Cardiac fibroblast (primary cell): Measurements from ENCODE around the gene RYR1.

ENCODE experiments used
- DNase-seq, 2 donors: peaks; one replicate each; pipeline versions ENCODE4 v3.0.0 to v3.0.0-alpha.2; 2010; ENCODE audit warnings: low read depth in 2 of 2
- H3K4me3 ChIP-seq, 2 donors: replicated peaks in 1 of 2; 1 replicate in 1 of 2; 2 replicates in 1 of 2; pipeline ENCODE4 v1.5.1; 2011; ENCODE audit warnings: low read depth in 2 of 2, low read length in 2 of 2, mild to moderate bottlenecking in 2 of 2, moderate library complexity in 1 of 2
- TF ChIP-seq, protein P1 (sequence below): IDR thresholded peaks from one replicate; pipeline ENCODE4 v1.5.1; 2011; ENCODE audit warnings: low read depth, mild to moderate bottlenecking, low read length, inconsistent platforms

RYR1 gene

GRCh38 chr19:38386971-38387549, 46.4 kb upstream of the RYR1 start:
- TF ChIP-seq, protein P1, sequence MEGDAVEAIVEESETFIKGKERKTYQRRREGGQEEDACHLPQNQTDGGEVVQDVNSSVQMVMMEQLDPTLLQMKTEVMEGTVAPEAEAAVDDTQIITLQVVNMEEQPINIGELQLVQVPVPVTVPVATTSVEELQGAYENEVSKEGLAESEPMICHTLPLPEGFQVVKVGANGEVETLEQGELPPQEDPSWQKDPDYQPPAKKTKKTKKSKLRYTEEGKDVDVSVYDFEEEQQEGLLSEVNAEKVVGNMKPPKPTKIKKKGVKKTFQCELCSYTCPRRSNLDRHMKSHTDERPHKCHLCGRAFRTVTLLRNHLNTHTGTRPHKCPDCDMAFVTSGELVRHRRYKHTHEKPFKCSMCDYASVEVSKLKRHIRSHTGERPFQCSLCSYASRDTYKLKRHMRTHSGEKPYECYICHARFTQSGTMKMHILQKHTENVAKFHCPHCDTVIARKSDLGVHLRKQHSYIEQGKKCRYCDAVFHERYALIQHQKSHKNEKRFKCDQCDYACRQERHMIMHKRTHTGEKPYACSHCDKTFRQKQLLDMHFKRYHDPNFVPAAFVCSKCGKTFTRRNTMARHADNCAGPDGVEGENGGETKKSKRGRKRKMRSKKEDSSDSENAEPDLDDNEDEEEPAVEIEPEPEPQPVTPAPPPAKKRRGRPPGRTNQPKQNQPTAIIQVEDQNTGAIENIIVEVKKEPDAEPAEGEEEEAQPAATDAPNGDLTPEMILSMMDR: no peak
- H3K4me3 ChIP-seq: peak overlapping the region; percentile 73 to 82
- no peak for DNase-seq

DNA sequence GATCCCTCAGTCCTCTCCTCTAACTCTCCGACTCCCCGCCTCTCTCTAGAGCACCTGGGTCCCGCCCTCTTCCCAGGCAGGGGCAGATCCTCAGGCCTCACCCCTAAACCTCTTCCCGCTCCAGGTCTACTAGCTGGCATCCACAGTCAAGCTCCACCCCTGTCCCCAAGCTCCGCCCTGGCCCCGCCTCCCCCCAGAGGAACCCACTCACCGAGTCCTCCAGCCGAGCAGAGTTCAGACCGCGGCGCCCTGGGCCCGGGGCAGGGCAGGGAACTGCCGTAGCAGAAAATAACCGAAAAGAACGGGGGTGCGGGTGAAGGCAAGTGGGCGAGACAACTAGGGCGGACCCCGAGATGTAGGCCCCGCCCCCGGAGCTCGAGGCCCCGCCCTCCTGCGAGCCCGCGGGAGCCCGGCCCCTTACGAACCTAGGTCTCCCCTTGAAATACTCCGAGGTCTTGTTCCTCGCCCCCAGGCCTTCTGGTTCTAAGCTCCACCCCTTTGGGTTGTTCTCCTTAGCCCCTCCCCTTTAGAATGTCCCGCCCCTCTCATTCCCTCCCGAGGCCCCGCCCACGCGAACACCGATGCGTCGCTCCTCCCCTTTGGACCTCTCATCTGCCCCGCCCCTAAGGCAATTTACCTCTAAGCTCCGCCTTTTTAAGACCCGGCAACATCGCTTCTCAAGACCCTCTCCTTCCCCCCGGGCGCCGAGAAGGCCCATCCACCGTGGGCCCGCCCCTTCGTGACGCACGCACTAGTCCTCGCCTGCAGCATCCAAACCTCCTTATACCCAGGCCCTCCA, 45.7 kb upstream of the RYR1 start, which contains the start of gene GGN:
Gene GGN (minus strand): TSS at position 485 of the 799 bp plus-strand sequence. CDS start 773 bp downstream, outside the sequence.
- DNase-seq: peak; percentile 95

GRCh38 chr19:38388349-38389100, 45.0 kb upstream of the RYR1 start, which contains the start of gene SPRED3:
Gene SPRED3, plus strand, starts transcription at chr19:38388697. Its CDS starts 1,606 bp downstream, at chr19:38390303.
- TF ChIP-seq, protein P1: no peak
- peak in 1 of 2 donors; percentile 72 for DNase-seq
- peak within 1 kb of the TSS; percentile 73 to 82 for H3K4me3 ChIP-seq

More for the DNA sequence above, 45.7 kb upstream of the RYR1 start, which contains the start of gene GGN:
- TF ChIP-seq, protein P1: no peak
- H3K4me3 ChIP-seq: peak within 1 kb of the TSS; percentile 73 to 82

DNA sequence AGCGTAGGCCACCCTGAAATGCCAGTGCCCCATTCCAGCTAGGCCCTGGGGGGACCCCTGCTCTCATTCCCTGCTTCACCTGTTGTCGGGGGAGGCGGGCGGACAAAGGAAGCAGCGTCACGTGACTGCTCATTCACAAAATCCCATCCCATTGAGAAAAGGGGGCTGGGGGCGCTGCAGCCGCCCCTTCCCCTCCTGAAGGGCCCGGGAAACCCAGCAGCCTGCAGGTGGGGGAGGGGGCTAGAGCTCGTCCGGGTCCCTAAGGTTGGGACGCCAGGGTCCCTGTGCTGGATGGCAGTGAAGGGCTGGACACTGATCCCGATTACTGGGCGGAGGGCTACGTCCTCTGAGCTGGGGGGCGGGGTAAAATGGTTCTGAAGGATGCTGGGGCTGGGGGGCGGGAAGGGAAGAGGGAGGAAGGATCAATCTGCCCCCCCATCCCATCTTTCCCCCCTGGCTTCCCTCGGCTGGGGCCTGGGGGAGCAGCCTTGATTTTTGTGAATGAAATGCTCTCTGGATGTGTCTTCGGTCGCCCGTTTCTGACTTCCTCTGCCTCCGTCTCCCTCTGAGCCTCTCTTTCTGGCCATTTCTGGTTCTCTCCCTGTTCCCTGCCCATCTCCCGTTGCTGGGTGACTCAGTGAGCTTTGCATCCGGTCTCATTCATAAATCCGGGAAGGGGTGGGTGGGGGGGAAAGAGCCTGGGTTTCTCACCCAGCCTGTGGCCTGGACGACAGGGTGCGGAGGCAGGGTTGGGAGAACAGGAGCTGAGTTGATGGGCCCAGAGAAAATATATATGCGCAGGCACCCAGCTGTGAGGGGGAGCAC, 44.2 kb upstream of the RYR1 start:
- H3K4me3 ChIP-seq: peak overlapping the region; percentile 73 to 82
- TF ChIP-seq, protein P1: no peak
- DNase-seq: peak; percentile 81 to 84

GRCh38 chr19:38389957-38390924, 43.2 kb upstream of the RYR1 start:
- TF ChIP-seq, protein P1: no peak
- H3K4me3 ChIP-seq: peak overlapping the region in 1 of 2 donors; percentile 82
- DNase-seq: no peak
